T-cell (primary cell): ENCODE data around the gene PTPRM. TPM values are rescaled to one million over a fixed set of nuclear protein-coding genes. Genes with fewer than 3 reads are reported as not detected.

ENCODE experiments used
- ATAC-seq, 4 experiments: fragments of 200-7000 bp in 3 of 4; fragments of 150-1000 bp in 1 of 4; cut with Tn5 transposase; replicated peaks in 1 of 4; 1 replicate in 3 of 4; 2 replicates in 1 of 4; pipeline ENCODE4 v1.10.0; 2021; ENCODE audit warnings: moderate library complexity in 3 of 4, mild to moderate bottlenecking in 2 of 4, moderate number of reproducible peaks in 1 of 4
- CTCF ChIA-PET, 2 donors: fragments of 300-600 bp; sonication (Branson Sonifier 250); formaldehyde crosslinking; loops; one replicate each; lab custom pipeline; 2022; ENCODE audit warnings: antibody characterized with exemption in 2 of 2; lab: Charles Lee
- POLR2A ChIA-PET, 2 donors: fragments of 300-600 bp; sonication (Branson Sonifier 250); formaldehyde crosslinking; loops; one replicate each; lab custom pipeline; 2022; ENCODE audit warnings: antibody characterized with exemption in 2 of 2; lab: Charles Lee
- DNase-seq, 35 experiments: peaks; one replicate each; pipeline versions ENCODE4 v3.0.0 to v3.0.0-alpha.2; 2013 to 2023
- H3K27ac ChIP-seq: one replicate; pipeline ENCODE4 v1.5.1; 2013; ENCODE audit warnings: low read length
- H3K27me3 ChIP-seq, 2 experiments: replicated peaks in 1 of 2; 1 replicate in 1 of 2; 2 replicates in 1 of 2; pipeline versions ENCODE4 v1.6.1 to v1.7.0; 2013; ENCODE audit warnings: low read length in 1 of 2, mixed read lengths in 1 of 2; ENCODE audit not compliant: control insufficient read depth in 2 of 2, insufficient read depth in 2 of 2; ENCODE audit errors: extremely low read depth in 1 of 2
- H3K36me3 ChIP-seq, 2 donors: 1 replicate in 1 of 2; 2 replicates in 1 of 2; pipeline versions ENCODE4 v1.6.1 to v1.7.0; 2013; ENCODE audit warnings: low read length in 1 of 2; ENCODE audit not compliant: control insufficient read depth in 2 of 2, insufficient read depth in 1 of 2; ENCODE audit errors: extremely low read depth in 1 of 2
- H3K4me1 ChIP-seq, 2 experiments: 1 replicate in 1 of 2; 2 replicates in 1 of 2; pipeline versions ENCODE4 v1.6.1 to v1.7.0; 2013; ENCODE audit warnings: low read length in 2 of 2, mixed read lengths in 1 of 2; ENCODE audit not compliant: insufficient read depth in 2 of 2, control insufficient read depth in 1 of 2; ENCODE audit errors: extremely low read depth in 1 of 2
- H3K4me3 ChIP-seq, 2 donors: 1 replicate in 1 of 2; 2 replicates in 1 of 2; pipeline versions ENCODE4 v1.5.1 to v1.7.0; 2013; ENCODE audit warnings: mild to moderate bottlenecking in 2 of 2, low read length in 1 of 2, moderate library complexity in 1 of 2; ENCODE audit not compliant: control insufficient read depth in 1 of 2; ENCODE audit errors: extremely low read depth in 1 of 2
- H3K9me3 ChIP-seq: 2 replicates; pipeline ENCODE4 v1.7.0; 2013
- H3K27ac Mint-ChIP-seq, 2 donors: one replicate each; pipeline ENCODE4 v1.8.0; 2020 to 2021; ENCODE audit warnings: mild to moderate bottlenecking in 2 of 2, mixed read lengths in 2 of 2
- H3K27me3 Mint-ChIP-seq, 2 donors: one replicate each; pipeline ENCODE4 v1.8.0; 2021 to 2022; ENCODE audit warnings: mixed read lengths in 2 of 2
- H3K36me3 Mint-ChIP-seq: one replicate; pipeline ENCODE4 v1.8.0; 2021; ENCODE audit warnings: mixed read lengths
- H3K4me1 Mint-ChIP-seq, 3 donors: one replicate each; pipeline ENCODE4 v1.8.0; 2020 to 2022; ENCODE audit warnings: mixed read lengths in 3 of 3, mild to moderate bottlenecking in 1 of 3
- H3K4me3 Mint-ChIP-seq, 3 donors: one replicate each; pipeline ENCODE4 v1.8.0; 2020 to 2022; ENCODE audit warnings: mild to moderate bottlenecking in 3 of 3, mixed read lengths in 3 of 3, moderate library complexity in 3 of 3
- H3K9me3 Mint-ChIP-seq, 3 donors: one replicate each; pipeline ENCODE4 v1.8.0; 2020 to 2022; ENCODE audit warnings: mixed read lengths in 3 of 3
- WGBS: methylation state at CpG from one replicate; pipeline ENCODE4 v1.1.5; 2013; ENCODE audit warnings: missing lambda C conversion rate; ENCODE audit not compliant: insufficient coverage; 5-methylcytosine and 5-hydroxymethylcytosine counted together
- total RNA-seq, 35 experiments: library from RNA in 6 of 35; stranded (reverse) in 6 of 35; fragments of 120-200 nt in 1 of 35; gene quantifications; one replicate each; pipeline versions ENCODE4 v1.2.1 to v1.2.4 and lab custom pipeline; 2013 to 2026

PTPRM gene
- total RNA-seq, 5 donors from 2014 or later (not counting 1 experiment from before 2014, with no cell fraction given), result 4.1 to 47.4 (median 7.1) TPM

GRCh38 chr18:7663366-7664312, 96.5 kb downstream of the PTPRM start:
- no peak overlapping the region for H3K4me3 Mint-ChIP-seq
- H3K27me3 Mint-ChIP-seq, result no peaks in the 10 kb centered on the region

DNA sequence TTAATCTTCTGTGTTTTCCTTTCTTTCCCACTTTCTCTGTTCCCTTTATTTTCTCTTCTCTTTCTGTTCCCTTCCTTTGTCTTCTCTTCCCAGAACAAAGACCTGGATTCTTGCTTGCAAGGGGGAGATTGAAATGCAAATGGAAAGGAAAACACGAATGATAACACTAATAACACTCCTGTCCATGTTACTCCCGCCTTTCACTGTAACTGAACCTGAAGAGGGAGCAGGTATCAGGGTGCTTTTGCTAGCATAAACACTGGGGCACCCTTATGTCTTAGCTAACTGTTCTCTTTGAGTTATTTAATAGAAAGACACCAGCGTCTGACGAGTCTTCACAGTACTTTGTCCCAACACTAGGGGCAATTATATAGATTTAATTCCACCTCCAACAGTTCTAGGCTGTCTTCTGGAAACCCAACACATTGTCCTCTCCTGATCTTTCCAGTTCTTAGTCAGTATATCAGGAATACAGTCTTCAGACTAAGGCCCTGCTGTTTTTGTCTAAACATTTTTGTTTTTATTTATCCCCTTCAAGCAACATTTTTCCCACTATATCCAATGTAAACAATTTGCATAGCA, 99.2 kb downstream of the PTPRM start:
- no peaks in the 10 kb centered on the region for H3K9me3 ChIP-seq
- H3K4me3 ChIP-seq, result no peak overlapping the region
- H3K9me3 Mint-ChIP-seq, result peaks cover 0 to 5% (median 0%) of the 10 kb centered on the region in 3 donors
- ATAC-seq, result no peak
- no peaks in the 10 kb centered on the region for H3K4me1 ChIP-seq
- H3K27me3 ChIP-seq, result peaks cover 0 to 3% of the 10 kb centered on the region in 2 experiments
- no peaks in the 10 kb centered on the region for H3K4me1 Mint-ChIP-seq
- no peak overlapping the region for H3K27ac ChIP-seq
- POLR2A ChIA-PET, result no interaction called here
- WGBS, result no CpG with 5 or more reads among the region's 4 CpGs
- no peaks in the 10 kb centered on the region for H3K36me3 ChIP-seq
- H3K36me3 Mint-ChIP-seq, result no peaks in the 10 kb centered on the region
- no peak overlapping the region for H3K27ac Mint-ChIP-seq
- H3K4me3 Mint-ChIP-seq, result no peak overlapping the region
- no peaks in the 10 kb centered on the region for H3K27me3 Mint-ChIP-seq
- DNase-seq, result no peak
- CTCF ChIA-PET, result no interaction called here

More at GRCh38 chr18:7663366-7664312, 96.5 kb downstream of the PTPRM start:
- Histone ChIP-seq H3K9me3 (no peaks in the 10 kb centered on the region), H3K4me3 (no peak overlapping the region), H3K27me3 (peaks cover 0 to 3% of the 10 kb centered on the region in 2 experiments), H3K4me1 (no peaks in the 10 kb centered on the region), H3K27ac (no peak overlapping the region), H3K36me3 (no peaks in the 10 kb centered on the region)
- POLR2A ChIA-PET, result no interaction called here
- CTCF ChIA-PET, result no interaction called here
- no peak for DNase-seq
- Mint-ChIP-seq H3K27ac (no peak overlapping the region), H3K36me3 (no peaks in the 10 kb centered on the region), H3K9me3 (peaks cover 0 to 6% (median 0%) of the 10 kb centered on the region in 3 donors), H3K4me1 (no peaks in the 10 kb centered on the region)
- WGBS, result 89% methylated on average over 3 of the region's 11 CpGs
- no peak for ATAC-seq

DNA sequence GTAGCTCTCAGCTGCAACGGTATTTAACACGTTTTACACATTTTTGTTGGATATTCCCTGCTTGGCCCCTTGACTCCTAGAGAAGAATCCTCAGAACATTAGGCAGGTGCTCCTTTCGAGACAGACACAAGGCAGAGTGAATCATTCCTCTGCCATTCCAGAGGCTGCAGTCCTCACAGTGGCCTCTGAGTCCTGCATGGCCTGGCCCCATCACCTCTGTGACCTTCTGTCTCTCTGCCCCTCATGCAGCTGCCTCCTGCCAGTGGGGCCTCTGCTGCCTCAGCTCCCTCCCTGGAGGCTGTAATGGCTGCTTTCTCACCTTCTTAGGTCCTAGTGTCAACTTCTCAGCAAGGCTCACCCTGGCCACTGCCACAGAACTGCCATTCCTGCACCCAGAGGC, 101.3 kb downstream of the PTPRM start:
- Histone ChIP-seq H3K27ac (no peak overlapping the region), H3K9me3 (no peaks in the 10 kb centered on the region), H3K36me3 (no peaks in the 10 kb centered on the region), H3K27me3 (peaks cover 0 to 3% of the 10 kb centered on the region in 2 experiments), H3K4me1 (no peaks in the 10 kb centered on the region), H3K4me3 (no peak overlapping the region)
- DNase-seq (no peak), ATAC-seq (no peak)
- Mint-ChIP-seq H3K36me3 (no peaks in the 10 kb centered on the region), H3K4me1 (no peaks in the 10 kb centered on the region), H3K9me3 (no peaks in the 10 kb centered on the region), H3K27me3 (no peaks in the 10 kb centered on the region), H3K27ac (no peak overlapping the region), H3K4me3 (no peak overlapping the region)
- ChIA-PET POLR2A (no interaction called here), CTCF (no interaction called here)
- WGBS, result 71% methylated on average over 3 of the region's 3 CpGs

DNA sequence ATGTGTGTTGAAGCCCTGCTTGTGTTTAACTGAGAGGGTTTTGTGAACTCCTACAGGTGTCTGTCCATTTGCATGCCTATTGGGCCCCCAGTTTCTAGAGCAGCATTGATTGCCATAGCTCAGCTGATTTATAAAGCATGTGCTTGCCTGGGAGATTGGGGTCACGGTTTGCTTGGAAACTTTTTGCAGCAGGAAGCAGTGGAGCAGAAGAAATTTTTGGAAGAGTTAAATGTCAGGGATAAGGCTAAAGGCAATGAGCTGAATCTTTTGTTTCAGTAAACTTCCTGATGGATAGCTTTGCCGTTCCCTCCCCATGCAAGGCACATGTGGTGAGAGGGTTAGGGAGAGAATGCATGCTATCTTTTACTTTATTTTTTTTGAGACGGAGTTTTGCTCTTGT, 102.2 kb downstream of the PTPRM start:
- CTCF ChIA-PET, result no interaction called here

DNA sequence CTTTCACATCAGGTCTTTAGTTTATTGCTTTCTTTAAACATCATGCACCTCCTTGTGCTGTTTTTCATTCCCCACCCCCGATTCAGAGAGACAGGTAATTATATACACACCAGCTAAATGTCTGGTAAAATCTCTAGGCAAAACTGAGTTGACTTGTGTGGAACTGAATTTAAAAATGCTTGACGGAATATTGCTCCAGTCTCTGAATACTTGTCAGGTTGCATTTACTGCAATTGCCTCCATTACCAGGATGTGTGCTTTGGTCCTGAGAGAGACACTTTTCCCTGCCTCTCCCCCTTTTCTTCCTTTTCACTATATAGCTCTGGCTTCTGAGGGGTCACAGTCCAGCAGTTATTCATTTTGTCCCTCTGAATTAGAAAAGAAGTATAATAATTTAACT, 104.0 kb downstream of the PTPRM start:
- Histone ChIP-seq H3K4me3 (no peak overlapping the region), H3K9me3 (no peaks in the 10 kb centered on the region), H3K27me3 (no peaks in the 10 kb centered on the region), H3K27ac (no peak overlapping the region), H3K36me3 (no peaks in the 10 kb centered on the region), H3K4me1 (no peaks in the 10 kb centered on the region)
- Mint-ChIP-seq H3K27ac (no peak overlapping the region), H3K4me1 (no peaks in the 10 kb centered on the region), H3K36me3 (no peaks in the 10 kb centered on the region), H3K27me3 (no peaks in the 10 kb centered on the region), H3K9me3 (no peaks in the 10 kb centered on the region), H3K4me3 (no peak overlapping the region)
- ATAC-seq, result no peak
- ChIA-PET POLR2A (no interaction called here), CTCF (no interaction called here)
- no CpG with 5 or more reads among the region's 2 CpGs for WGBS
- no peak for DNase-seq

More for the DNA sequence above, 102.2 kb downstream of the PTPRM start:
- H3K4me1 Mint-ChIP-seq, result no peaks in the 10 kb centered on the region
- no peak overlapping the region for H3K4me3 ChIP-seq
- DNase-seq (no peak), ATAC-seq (no peak)
- no peaks in the 10 kb centered on the region for H3K9me3 ChIP-seq
- no peaks in the 10 kb centered on the region for H3K4me1 ChIP-seq
- POLR2A ChIA-PET, result no interaction called here
- 75% methylated on average over 1 of the region's 3 CpGs for WGBS
- no peaks in the 10 kb centered on the region for H3K36me3 ChIP-seq
- no peaks in the 10 kb centered on the region for H3K27me3 ChIP-seq
- H3K9me3 Mint-ChIP-seq, result no peaks in the 10 kb centered on the region
- H3K27me3 Mint-ChIP-seq, result no peaks in the 10 kb centered on the region
- H3K27ac Mint-ChIP-seq, result no peak overlapping the region
- H3K27ac ChIP-seq, result no peak overlapping the region
- H3K36me3 Mint-ChIP-seq, result no peaks in the 10 kb centered on the region
- no peak overlapping the region for H3K4me3 Mint-ChIP-seq

- Mint-ChIP-seq H3K36me3 (no peaks in the 10 kb centered on the region), H3K27me3 (no peaks in the 10 kb centered on the region), H3K9me3 (no peaks in the 10 kb centered on the region), H3K4me3 (no peak overlapping the region), H3K27ac (no peak overlapping the region), H3K4me1 (no peaks in the 10 kb centered on the region)
- no peak overlapping the region for H3K4me3 ChIP-seq
- no peak for ATAC-seq
- no peaks in the 10 kb centered on the region for H3K27me3 ChIP-seq
- H3K27ac ChIP-seq, result no peak overlapping the region
- no peak for DNase-seq
- ChIA-PET POLR2A (no interaction called here), CTCF (no interaction called here)
- no peaks in the 10 kb centered on the region for H3K36me3 ChIP-seq
- WGBS, result 100% methylated on average over 1 of the region's 8 CpGs
- H3K4me1 ChIP-seq, result no peaks in the 10 kb centered on the region
- H3K9me3 ChIP-seq, result no peaks in the 10 kb centered on the region
Measured at GRCh38 chr18:7676253-7676873, 109.2 kb downstream of the PTPRM start.
